SKM-1 treated with dmso at 0.1 percent for 144 hours (cell line): Measurements from ENCODE around the gene P2RY2.

ENCODE experiments used
- DNase-seq: peaks from one replicate; lab custom pipeline; 2025; ENCODE audit not compliant: unreplicated experiment; lab: John Stamatoyannopoulos, UW

P2RY2 gene

DNA sequence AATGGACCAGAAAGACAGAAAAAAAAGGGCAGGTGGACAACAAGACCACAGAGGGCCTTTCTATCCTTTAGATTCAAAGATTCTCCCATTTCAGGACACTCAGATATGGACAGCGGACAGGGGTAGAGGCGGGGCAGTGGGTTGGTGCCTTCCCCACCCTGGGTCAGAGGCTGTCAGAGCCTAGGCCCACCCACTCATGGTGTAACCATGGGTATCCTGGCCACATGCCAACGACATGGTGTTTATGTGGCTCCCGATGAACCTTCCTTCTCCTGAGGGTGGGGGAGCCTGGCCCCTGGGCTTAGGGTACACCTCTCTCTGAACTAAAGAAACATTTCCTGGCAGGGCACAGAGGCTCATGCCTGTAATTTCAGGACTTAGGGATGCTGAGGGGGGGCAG lies 14.3 kb upstream of the P2RY2 start:
- no peak for DNase-seq

DNA sequence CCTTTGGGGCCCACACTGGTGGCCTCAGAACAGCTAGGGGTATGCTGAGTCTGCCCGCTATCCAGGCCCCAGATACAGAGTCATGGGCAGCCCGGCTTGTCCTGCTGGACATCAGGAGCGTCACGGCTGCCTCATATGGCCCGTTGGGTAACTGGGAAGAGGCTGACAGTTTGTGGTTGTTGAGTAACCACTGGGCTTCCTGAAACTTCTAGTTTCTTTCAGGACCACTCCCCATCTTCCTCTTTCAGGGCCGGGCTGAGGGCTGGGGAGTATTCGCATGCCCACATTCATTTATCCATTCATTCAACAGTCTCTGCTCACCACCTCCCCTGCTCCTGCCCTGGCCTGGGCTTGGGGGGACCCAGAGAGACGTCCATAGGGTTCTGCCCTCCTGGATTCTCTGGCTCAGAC lies 13.4 kb upstream of the P2RY2 start:
- DNase-seq, result peak; percentile 93

GRCh38 chr11:73205661-73206343 lies 12.3 kb upstream of the P2RY2 start:
- peak; percentile 78 for DNase-seq

- no peak for DNase-seq
These were observed 11.3 kb upstream of the P2RY2 start for GRCh38 chr11:73206801-73207200.

DNA sequence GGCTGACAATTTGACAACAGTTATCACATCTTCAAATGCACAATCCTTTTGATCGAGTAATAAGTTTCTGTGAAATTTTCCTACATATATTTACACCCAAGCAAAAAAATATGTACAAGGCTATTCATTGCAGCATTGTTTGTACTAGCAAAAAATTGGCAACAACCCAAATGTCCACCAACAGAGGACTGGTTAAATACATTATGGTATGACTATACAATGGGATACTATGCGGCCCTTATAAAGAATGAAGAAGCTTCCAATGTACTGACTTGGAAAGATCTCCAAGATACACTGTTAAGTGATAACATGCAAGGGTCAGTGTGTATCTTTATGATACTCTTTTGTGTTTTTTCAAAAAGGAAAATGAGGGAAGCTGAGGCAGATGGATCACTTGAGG lies 8.2 kb upstream of the P2RY2 start:
- DNase-seq, result no peak

DNA sequence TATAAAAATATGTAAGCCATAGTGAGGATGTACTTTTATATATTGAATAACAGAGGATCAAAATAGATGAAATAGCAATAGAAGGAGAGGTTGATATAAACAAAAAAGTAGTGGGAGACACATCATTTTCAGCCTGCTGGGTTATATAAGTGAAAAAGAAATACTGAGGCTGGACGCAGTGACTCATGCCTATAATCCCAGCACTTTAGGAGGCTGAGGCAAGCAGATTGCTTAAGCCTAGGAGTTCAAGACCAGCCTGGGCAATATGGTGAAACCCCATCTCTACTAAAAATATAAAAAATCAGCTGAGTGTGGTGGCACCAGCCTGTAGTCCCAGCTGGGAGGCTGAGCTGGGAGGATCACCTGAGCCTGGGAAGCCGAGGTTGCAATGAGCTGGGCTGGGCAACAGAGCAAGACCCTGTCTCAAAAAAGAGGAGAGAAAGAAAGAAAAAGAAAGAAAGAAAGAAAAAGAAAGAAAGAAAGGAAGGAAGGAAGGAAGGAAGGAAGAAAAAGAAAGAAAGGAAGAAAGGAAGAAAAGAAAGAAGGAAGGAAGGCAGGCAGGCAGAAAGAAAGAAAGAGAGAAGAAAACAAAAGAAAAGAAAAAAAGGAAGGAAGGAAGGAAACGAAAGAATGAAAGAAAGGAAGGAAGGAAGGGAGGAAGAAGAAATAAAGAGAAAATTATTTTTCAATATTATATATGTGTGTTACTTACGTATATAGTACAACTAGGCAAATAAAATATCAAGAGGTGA lies 7.0 kb upstream of the P2RY2 start:
- DNase-seq, result peak; percentile 43

DNA sequence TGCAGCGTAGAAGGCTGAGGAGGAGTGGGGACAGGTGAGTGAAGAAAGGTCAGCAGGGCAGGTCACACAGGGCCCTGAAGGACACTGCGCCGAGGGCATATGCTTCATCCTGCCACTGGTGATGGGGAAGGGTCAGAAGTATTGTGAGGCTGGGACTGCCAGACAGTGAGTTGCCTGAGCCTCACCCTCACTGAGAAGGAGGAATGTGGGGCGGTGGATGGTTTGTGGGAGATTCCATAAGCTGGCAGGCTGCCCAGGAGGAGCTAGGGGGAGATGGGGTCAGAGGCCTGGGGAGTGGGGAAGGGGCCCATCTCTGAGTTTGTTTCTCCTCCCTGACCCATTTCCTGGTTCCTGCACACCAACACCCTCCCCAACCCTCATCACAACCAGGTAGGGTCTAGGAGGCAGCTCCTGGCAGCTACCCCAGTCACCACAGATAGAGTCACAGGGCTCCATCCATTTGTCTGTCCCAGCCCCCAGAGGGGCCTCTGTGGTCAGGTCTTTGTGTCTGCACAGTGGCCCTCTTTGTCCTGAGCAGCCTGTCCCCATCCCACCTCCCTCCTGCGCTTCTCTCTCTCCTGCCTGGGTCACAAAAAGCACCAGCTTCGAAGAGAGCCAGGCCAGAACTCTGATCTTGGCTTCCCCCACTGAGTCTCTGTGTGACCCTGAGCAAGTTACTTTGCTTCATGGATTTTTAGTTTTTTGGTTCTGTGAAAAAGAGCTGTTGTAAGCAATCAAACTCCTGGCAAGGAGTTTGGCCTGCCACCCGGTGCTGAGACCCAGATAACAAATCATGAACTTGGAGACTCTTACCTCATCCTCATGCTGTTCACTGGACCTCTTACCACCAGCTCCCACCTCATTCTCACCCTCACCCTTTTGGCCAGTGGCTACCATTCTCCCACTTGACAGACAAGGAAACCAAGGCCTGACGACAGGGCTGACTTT lies 4.6 kb upstream of the P2RY2 start:
- DNase-seq, result no peak

- DNase-seq, result no peak
These were observed 2.6 kb upstream of the P2RY2 start for GRCh38 chr11:73215191-73216134.

DNA sequence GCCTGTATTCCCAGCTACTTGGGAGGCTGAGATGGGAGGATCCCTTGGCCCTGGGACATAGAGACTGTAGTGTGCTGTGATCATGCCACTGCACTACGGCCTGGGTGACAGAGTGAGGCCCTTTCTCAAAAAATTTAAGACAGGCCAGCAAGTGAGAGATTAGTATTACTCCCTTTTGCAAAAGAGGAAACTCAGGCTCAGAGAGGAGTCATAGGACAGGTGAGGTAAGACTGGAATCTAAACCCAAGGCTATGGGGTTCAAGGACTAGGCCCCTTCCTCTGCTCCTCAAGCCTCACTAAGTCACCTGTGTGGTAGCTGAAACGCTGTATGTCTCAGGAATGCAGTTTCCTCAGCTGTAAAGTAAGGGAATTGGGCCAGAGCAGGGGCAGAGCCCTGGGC lies 1.6 kb upstream of the P2RY2 start:
- DNase-seq, result peak; percentile 16

DNA sequence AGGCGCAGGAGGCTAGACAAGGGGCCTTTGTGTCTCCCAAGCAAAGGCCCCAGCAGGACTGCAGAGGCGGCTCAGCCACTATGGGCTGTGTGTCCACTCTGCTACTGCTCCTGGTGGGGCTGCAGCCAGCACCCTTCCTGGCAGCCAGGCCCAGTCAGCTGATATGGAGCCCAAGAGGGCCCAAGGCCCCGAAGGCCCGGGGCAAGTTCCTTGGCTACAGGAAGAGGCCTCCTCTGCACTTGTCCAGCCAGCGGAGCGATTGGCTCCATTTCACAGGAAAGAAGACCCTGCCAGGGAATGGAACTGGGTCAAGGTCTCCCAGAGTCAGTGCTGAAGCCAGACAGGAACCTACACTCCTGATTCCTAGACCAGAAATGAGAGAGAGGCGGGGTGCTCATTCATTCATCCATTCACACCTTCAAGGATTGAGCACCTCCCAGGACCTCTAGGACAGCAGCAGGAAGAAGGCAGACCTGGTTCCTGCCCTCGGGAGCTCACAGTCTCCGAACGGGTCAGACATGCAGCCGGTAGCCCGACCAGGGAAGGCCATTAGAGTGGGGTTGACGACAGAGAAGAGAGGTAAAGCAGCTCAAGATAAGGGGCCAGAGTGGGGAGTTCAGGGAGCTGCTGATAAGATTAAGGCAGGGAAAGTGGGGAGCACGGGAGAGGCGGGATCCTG lies 811 bp upstream of the P2RY2 start:
- no peak for DNase-seq

DNA sequence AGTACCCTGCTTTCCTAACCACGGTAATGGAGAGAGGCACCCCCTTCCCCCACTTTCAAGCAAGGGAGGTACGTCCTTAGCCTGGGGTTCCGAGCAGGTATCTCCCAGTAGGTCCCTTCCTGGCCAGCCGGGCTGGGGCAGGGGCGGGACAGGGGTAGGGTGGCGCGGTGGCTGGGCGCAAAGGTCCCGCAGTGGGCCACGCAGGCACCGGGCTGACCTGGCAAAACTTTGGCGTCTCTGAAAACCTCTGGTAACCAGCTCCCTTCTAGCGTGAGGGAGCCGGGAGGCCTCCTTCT lies 323 bp upstream of the P2RY2 start:
- DNase-seq, result no peak

GRCh38 chr11:73218830-73219215 lies 742 bp downstream of the P2RY2 start:
- no peak for DNase-seq

DNA sequence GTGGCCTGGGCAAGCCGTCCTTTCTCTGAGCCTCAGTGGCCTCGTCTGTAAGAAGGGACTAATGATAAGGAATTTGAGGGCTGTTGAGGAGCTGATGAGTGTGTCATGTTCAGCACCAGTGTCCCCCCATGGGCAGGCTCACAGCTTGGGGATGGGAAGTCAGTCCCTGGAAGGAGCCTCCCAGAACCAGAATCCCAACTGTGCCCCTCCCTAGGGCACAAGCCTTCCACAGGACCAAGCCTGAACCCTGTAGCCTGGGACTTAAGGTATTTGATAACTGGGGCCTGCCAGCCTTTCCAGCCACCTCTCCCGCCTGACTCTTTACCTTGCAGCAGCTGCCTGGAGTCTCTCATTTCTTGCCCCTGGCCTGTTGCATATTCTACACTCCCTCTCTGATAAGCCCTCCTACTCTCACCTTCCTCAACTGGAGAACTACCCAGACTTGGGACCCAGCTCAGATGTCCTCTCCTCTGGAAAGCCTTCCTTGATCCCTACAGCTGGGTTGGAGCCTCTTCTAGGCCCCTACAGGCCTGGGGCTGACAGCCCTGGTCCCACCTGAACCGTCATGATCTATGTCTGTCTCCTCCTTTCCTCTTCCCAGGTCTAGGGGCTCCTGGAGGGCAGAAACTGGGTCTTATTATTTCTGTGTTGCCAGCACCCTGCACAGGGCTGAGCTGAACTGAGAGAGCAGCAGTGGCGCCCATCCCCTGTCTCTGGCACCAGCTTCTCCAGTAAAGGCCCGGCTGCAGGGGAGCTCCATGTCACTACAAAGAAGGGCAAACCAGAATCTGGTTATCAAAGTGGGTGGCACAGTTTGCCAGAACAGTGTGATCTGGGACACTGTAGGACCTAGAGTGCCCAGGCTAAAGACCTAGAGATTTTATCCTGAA lies 1.6 kb downstream of the P2RY2 start:
- no peak for DNase-seq

GRCh38 chr11:73221451-73221850 lies 3.4 kb downstream of the P2RY2 start:
- DNase-seq, result no peak

DNA sequence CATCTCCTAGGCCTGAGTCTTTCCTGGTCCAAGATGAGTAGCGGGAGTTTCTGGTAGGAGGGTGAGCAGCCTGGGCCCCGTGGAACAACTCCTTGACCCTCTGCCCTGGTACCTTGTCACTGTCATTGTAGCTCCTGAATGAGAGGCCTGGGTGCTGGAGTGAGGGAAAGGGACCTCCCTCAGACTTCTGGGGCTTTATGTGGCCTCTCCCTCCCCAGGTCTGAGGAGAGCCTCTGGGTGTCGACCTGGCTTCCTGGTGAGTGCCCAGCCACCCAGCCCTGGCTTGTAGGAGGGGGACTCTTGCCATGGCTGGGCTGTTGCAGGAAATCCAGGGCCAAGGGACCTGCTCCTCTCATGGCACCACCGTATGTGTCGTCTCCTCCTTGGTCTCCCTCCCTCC lies 3.9 kb downstream of the P2RY2 start:
- no peak for DNase-seq

GRCh38 chr11:73223998-73224730 lies 6.1 kb downstream of the P2RY2 start:
- DNase-seq, result no peak

- no peak for DNase-seq
These were observed 7.1 kb downstream of the P2RY2 start for GRCh38 chr11:73225001-73225686.

- DNase-seq, result no peak
These were observed 7.8 kb downstream of the P2RY2 start for GRCh38 chr11:73225851-73226250.
